K562 (cell line): ENCODE data around the gene TGM3. TPM values are rescaled to one million over a fixed set of nuclear protein-coding genes. Genes with fewer than 3 reads are reported as not detected.

Experiments
- ATAC-seq: fragments of 200-7000 bp; cut with Tn5 transposase; 3 replicates; pipeline ENCODE4 v1.9.1; 2020; ENCODE audit warnings: moderate library complexity
- BruUV-seq: library from RNA; stranded (reverse); fragments of 400-500 nt; replicated peaks from 2 replicates; lab custom pipeline; 2021; lab: Mats Ljungman, UMichigan
- CTCF ChIA-PET: fragments of 300-600 bp; formaldehyde crosslinking; extraction: SDS; loops from one replicate; lab custom pipeline; 2021; ENCODE audit warnings: low intra/inter-chr PET ratio; lab: Yijun Ruan, JAX
- POLR2A ChIA-PET: fragments of 300-600, 350-650 bp; sonication (Branson Sonifier 250); formaldehyde crosslinking; extraction: SDS; loops from one replicate; lab custom pipeline; 2021; ENCODE audit warnings: antibody characterized with exemption, inconsistent platforms; lab: Yijun Ruan, JAX
- DNase-seq, 4 experiments: peaks; one replicate each; pipeline versions ENCODE4 v3.0.0 to v3.0.0-alpha.2; 2011 to 2018; ENCODE audit warnings: low spot score in 3 of 4, mixed read lengths in 3 of 4; ENCODE audit errors: extremely low read depth in 1 of 4
- FAIRE-seq: peaks from 2 replicates; lab custom pipeline; 2011; peaks lifted over from hg19 to GRCh38; lab: Jason Lieb, UNC
- H2AFZ ChIP-seq: 2 replicates; pipeline ENCODE4 v1.6.0; 2011; ENCODE audit warnings: low read depth, low read length, control low read depth, inconsistent platforms
- H3K27ac ChIP-seq: fragments of 200-600 bp; 3 replicates; pipeline ENCODE4 v1.8.0; 2011; ENCODE audit warnings: low read depth, mild to moderate bottlenecking, control low read depth, inconsistent platforms, low read length, moderate library complexity, mixed read lengths; ENCODE audit errors: extremely low read depth
- H3K27me3 ChIP-seq, 2 experiments: fragments of 300-600 bp in 1 of 2; 2 replicates in 1 of 2; 3 replicates in 1 of 2; pipeline versions ENCODE4 v1.6.0 to v1.8.0; 2011; ENCODE audit warnings: inconsistent platforms in 2 of 2, low read length in 2 of 2, mild to moderate bottlenecking in 1 of 2, mixed read lengths in 1 of 2, moderate library complexity in 1 of 2; ENCODE audit not compliant: control insufficient read depth in 2 of 2, insufficient read depth in 2 of 2
- H3K36me3 ChIP-seq: fragments of 300-600 bp; 3 replicates; pipeline ENCODE4 v1.8.0; 2011; ENCODE audit warnings: mild to moderate bottlenecking, low read length, inconsistent platforms; ENCODE audit not compliant: control insufficient read depth, insufficient read depth
- H3K4me1 ChIP-seq, 2 experiments: fragments of 200-600 bp in 1 of 2; replicated peaks in 1 of 2; 2 replicates in 1 of 2; 3 replicates in 1 of 2; pipeline versions ENCODE4 v1.5.1 to v1.8.0; 2011; ENCODE audit warnings: inconsistent platforms in 2 of 2, low read length in 2 of 2, mild to moderate bottlenecking in 1 of 2, mixed read lengths in 1 of 2, moderate library complexity in 1 of 2; ENCODE audit not compliant: control insufficient read depth in 2 of 2, insufficient read depth in 2 of 2
- H3K4me2 ChIP-seq: 2 replicates; pipeline ENCODE4 v1.6.1; 2011; ENCODE audit warnings: low read length, control low read depth, inconsistent platforms, mixed read lengths; ENCODE audit not compliant: insufficient read depth
- H3K4me3 ChIP-seq: fragments of 200-600 bp; sonication (generic), shearing (Covaris generic); 2 replicates; pipeline ENCODE4 v1.5.1; 2016; ENCODE audit warnings: control low read depth, inconsistent platforms
- H3K79me2 ChIP-seq: fragments of 200-600 bp; 3 replicates; pipeline ENCODE4 v1.8.0; 2011; ENCODE audit warnings: low read length, inconsistent platforms; ENCODE audit not compliant: control insufficient read depth, insufficient read depth
- H3K9ac ChIP-seq, 2 experiments: 2 replicates each; pipeline versions ENCODE4 v1.6.0 to v1.6.1; 2011; ENCODE audit warnings: low read depth in 2 of 2, low read length in 2 of 2, control low read depth in 1 of 2, inconsistent platforms in 1 of 2, mild to moderate bottlenecking in 1 of 2, mixed read lengths in 1 of 2; ENCODE audit not compliant: insufficient read depth in 1 of 2
- H3K9me1 ChIP-seq: one replicate; pipeline ENCODE4 v1.6.0; 2011; ENCODE audit warnings: inconsistent platforms, mild to moderate bottlenecking, low read length, moderate library complexity; ENCODE audit not compliant: control insufficient read depth, insufficient read depth
- H3K9me3 ChIP-seq: replicated peaks from 2 replicates; pipeline ENCODE4 v1.5.1; 2011; ENCODE audit warnings: low read depth, low read length, inconsistent platforms; ENCODE audit not compliant: control insufficient read depth, insufficient read depth
- H4K20me1 ChIP-seq: replicated peaks from 2 replicates; pipeline ENCODE4 v1.6.1; 2011; ENCODE audit warnings: low read length, inconsistent platforms, mixed read lengths; ENCODE audit not compliant: control insufficient read depth, insufficient read depth
- C11orf30 ChIP-seq: fragments of 450-650 bp; IDR thresholded peaks from 2 replicates; pipeline ENCODE4 v1.6.1; 2016; ENCODE audit warnings: low read depth, mild to moderate bottlenecking
- FOXK2 ChIP-seq, 2 experiments: fragments of 450-650 bp; IDR thresholded peaks in 1 of 2; conservative IDR thresholded peaks in 1 of 2; 2 replicates each; pipeline ENCODE4 v1.6.1; 2016; ENCODE audit warnings: low read depth in 2 of 2, mild to moderate bottlenecking in 1 of 2
- KLF16 ChIP-seq: IDR thresholded peaks from 2 replicates; pipeline ENCODE4 v1.6.1; 2016; ENCODE audit warnings: antibody characterized with exemption
- MLLT1 ChIP-seq, 2 experiments: fragments of 450-650 bp; IDR thresholded peaks; 2 replicates each; pipeline ENCODE4 v1.6.1; 2016
- POLR2AphosphoS5 ChIP-seq: IDR thresholded peaks from 2 replicates; pipeline ENCODE4 v1.6.1; 2011; ENCODE audit warnings: mild to moderate bottlenecking, low read depth, low read length, moderate library complexity; ENCODE audit not compliant: control insufficient read depth, insufficient read depth
- ZBTB9 ChIP-seq: fragments of 450-650 bp; formaldehyde crosslinking; IDR thresholded peaks from 2 replicates; pipeline ENCODE4 v1.4.0; 2020; ENCODE audit warnings: mild to moderate bottlenecking, moderate library complexity
- ZNF431 ChIP-seq: sonication (generic); formaldehyde crosslinking; IDR thresholded peaks from 2 replicates; pipeline ENCODE4 v1.8.0; 2022; ENCODE audit warnings: mild to moderate bottlenecking, missing genetic modification reagents
- WGBS: fragments of 100-300 bp; shearing (Covaris generic); methylation state at CpG from one replicate; pipeline ENCODE4 v1.1.6; 2016; ENCODE audit warnings: low coverage, mixed read lengths; ENCODE audit not compliant: insufficient coverage; ENCODE audit errors: missing lambda C conversion rate; 5-methylcytosine and 5-hydroxymethylcytosine counted together
- in situ Hi-C: fragments of 300-500 bp; cut with MboI; formaldehyde crosslinking; loops from 4 replicates; pipeline ENCODE4 v1.15.0; 2018; ENCODE audit warnings: inconsistent platforms, mixed read lengths
- intact Hi-C: fragments of 100-400 bp; cut with micrococcal nuclease; formaldehyde crosslinking; loops from 2 replicates; pipeline ENCODE4 v1.14.2; 2022
- polyA plus RNA-seq, 8 experiments: library from polyadenylated mRNA; depleted of rRNA in 4 of 8; stranded (reverse) in 5 of 8; unstranded in 3 of 8; fragments of >200 nt; fragmentation: Nextera tagmentation in 2 of 8; fragmentation: Illumina TruSeq in 1 of 8; extraction: Ambion mirVana in 2 of 8; extraction: Trizol in 1 of 8; gene quantifications; 2 replicates each; pipeline versions ENCODE4 v1.2.1 to v1.2.3, GENCODE V29; 2011 to 2014; ENCODE audit warnings: inconsistent platforms in 1 of 8, missing spikeins in 1 of 8
- total RNA-seq, 7 experiments: library from RNA; depleted of rRNA in 6 of 7; stranded (reverse); fragments of >200 nt in 6 of 7; fragmentation: Illumina TruSeq in 2 of 7; extraction: Trizol in 2 of 7; gene quantifications; 2 replicates each; pipeline versions ENCODE4 v1.2.1 to v1.2.3, GENCODE V29; 2011 to 2021; ENCODE audit warnings: low replicate concordance in 1 of 7

TGM3 gene
- total and polyA plus RNA-seq, 9 of the 15 experiments (the other 6 are each of a cell fraction or from before 2014, with no cell fraction given): not detected

- ATAC-seq (no peak), DNase-seq (no peak), FAIRE-seq (no peak)
- Histone ChIP-seq H3K27me3 (no peaks in the 10 kb centered on the region; a peak in 1 of 5 replicates), H3K9me3 (no peaks in the 10 kb centered on the region), H2AFZ (no peak overlapping the region), H3K4me2 (no peak overlapping the region), H3K9ac (no peak overlapping the region), H4K20me1 (no peaks in the 10 kb centered on the region), H3K27ac (no peak overlapping the region), H3K79me2 (no peaks in the 10 kb centered on the region), H3K4me3 (no peak overlapping the region), H3K9me1 (no peaks in the 10 kb centered on the region), H3K4me1 (no peaks in the 10 kb centered on the region), H3K36me3 (no peaks in the 10 kb centered on the region)
- no TSS peak for BruUV-seq
- TF ChIP-seq POLR2AphosphoS5: no peak
- no peak for TF ChIP-seq KLF16
- TF ChIP-seq C11orf30: 0 out of 2 replicates have a peak, but pooled peaks have one; percentile 10
- intact Hi-C loops (no loop called here), in situ Hi-C loops (no loop called here)
- ChIA-PET POLR2A (interaction anchor here (0.6 kb wide), 1 partner anchor 45 kb away, joined by 3 read pairs; no protein-coding TSS in a partner anchor), CTCF (no interaction called here)
- WGBS: 0% methylated on average over 4 of the region's 4 CpGs
Measured at GRCh38 chr20:2364044-2364443, 68.2 kb downstream of the TGM3 start.

- Histone ChIP-seq H3K27me3 (no peaks in the 10 kb centered on the region; a peak in 1 of 5 replicates), H3K4me3 (no peak overlapping the region), H3K79me2 (no peaks in the 10 kb centered on the region), H3K27ac (no peak overlapping the region), H3K9me3 (no peaks in the 10 kb centered on the region), H3K4me2 (no peak overlapping the region), H3K4me1 (no peaks in the 10 kb centered on the region), H3K9me1 (no peaks in the 10 kb centered on the region), H2AFZ (no peak overlapping the region), H3K9ac (no peak overlapping the region), H3K36me3 (no peaks in the 10 kb centered on the region), H4K20me1 (no peaks in the 10 kb centered on the region)
- intact Hi-C loops (no loop called here), in situ Hi-C loops (no loop called here)
- TF ChIP-seq ZBTB9 (CRISPR knock-in tag) (no peak), ZNF431 (CRISPR knock-in tag) (no peak), FOXK2 (conservative IDR thresholded peaks at IDR 0.05 in 1 of 2, IDR thresholded peaks at IDR 0.05 in 1 of 2; ENCODE audit: low read depth in 2 of 2) (no peak), MLLT1 (IDR thresholded peaks at IDR 0.05) (no peak)
- ChIA-PET CTCF (no interaction called here), POLR2A (interaction anchor here (0.6 kb wide), 1 partner anchor 674 kb away, joined by 4 read pairs; no protein-coding TSS in a partner anchor)
- ATAC-seq: no peak
- WGBS: 7% methylated on average over 2 of the region's 2 CpGs
- DNase-seq: no peak
- FAIRE-seq: no peak
- BruUV-seq: no TSS peak
Measured at GRCh38 chr20:2365091-2365490, 69.3 kb downstream of the TGM3 start.
